ENCODE measurements around the gene COL5A2. TPM values are rescaled to one million over a fixed set of nuclear protein-coding genes. Genes with fewer than 3 reads are reported as not detected.

The COL5A2 gene
- polyA plus RNA-seq = not detected

- Mint-ChIP-seq H3K36me3 (no peaks in the 10 kb centered on the region), H3K27ac (no peak within 1 kb of the TSS), H3K27me3 (peaks cover 6% of the 10 kb centered on the region), H3K9me3 (no peaks in the 10 kb centered on the region), H3K4me3 (no peak within 1 kb of the TSS), H3K4me1 (peaks cover 0 to 4% (median 0%) of the 10 kb centered on the region in 3 donors)
Observed at GRCh38 chr2:189179570-189179950, at the start of gene COL5A2. TSS of gene COL5A2 (minus strand) at chr2:189179761. CDS start at chr2:189179604, 157 bp downstream.

GRCh38 chr2:189226017-189226416, 46.5 kb upstream of the COL5A2 start:
- H3K27me3 Mint-ChIP-seq = no peaks in the 10 kb centered on the region
- H3K9me3 Mint-ChIP-seq = no peaks in the 10 kb centered on the region
- H3K27ac Mint-ChIP-seq = no peak overlapping the region
- no peaks in the 10 kb centered on the region for H3K36me3 Mint-ChIP-seq
- H3K4me1 Mint-ChIP-seq = no peaks in the 10 kb centered on the region
- no peak overlapping the region for H3K4me3 Mint-ChIP-seq

DNA sequence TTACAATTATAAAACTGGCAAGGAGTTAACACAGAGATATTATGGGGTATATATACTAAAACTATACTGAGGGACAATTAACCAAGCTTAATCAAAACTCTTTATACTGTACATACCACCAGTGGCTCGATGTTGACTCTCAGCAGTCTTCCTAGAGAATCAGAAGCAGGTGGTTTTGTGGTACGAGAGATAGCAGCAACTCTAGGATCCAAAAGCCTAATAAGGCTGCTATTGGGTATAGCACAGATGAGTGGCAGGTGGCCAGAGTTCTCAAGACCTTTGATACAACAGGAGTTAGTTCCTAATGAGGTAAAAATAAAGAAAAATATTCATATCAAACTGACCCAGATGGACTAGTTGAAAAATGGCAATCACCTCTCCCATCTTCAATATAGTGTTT, 45.5 kb upstream of the COL5A2 start:
- Mint-ChIP-seq H3K27ac (no peak overlapping the region), H3K27me3 (no peaks in the 10 kb centered on the region), H3K4me3 (no peak overlapping the region), H3K9me3 (no peaks in the 10 kb centered on the region), H3K36me3 (peaks cover 2% of the 10 kb centered on the region), H3K4me1 (no peaks in the 10 kb centered on the region)

GRCh38 chr2:189222468-189223105, 43.0 kb upstream of the COL5A2 start:
- no peaks in the 10 kb centered on the region for H3K27me3 Mint-ChIP-seq
- no peaks in the 10 kb centered on the region for H3K4me1 Mint-ChIP-seq
- no peak overlapping the region for H3K4me3 Mint-ChIP-seq
- H3K36me3 Mint-ChIP-seq = peaks cover 2% of the 10 kb centered on the region
- no peak overlapping the region for H3K27ac Mint-ChIP-seq
- no peaks in the 10 kb centered on the region for H3K9me3 Mint-ChIP-seq

DNA sequence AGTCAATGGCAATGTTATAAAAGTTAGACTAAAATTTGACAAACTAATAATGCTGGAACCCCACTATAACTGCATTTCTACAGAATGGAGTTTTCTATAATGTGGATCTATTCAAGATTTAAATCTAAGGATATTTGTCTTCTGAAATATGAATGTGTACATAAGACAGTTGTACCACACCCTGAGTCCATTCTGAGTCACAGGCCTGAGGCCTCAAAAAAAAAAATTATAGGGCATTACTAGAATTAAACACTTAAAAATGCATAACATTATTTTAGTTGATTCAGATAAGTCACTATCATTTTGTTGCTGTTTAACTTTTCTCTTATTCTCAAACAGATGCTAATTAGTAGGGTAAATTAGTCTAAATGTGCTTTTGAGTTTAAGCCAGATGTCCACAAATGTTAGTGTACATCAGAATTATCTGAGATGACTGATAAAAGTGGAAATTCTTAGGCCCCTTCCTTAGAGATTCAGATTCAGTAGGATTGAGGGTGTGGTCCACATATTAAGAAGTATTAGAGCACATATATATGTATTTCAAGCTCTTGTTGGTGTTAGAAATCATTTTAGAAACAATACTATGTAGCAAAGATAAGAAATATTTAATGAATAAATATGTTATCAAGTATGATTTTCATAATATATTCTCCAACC, 42.4 kb upstream of the COL5A2 start:
- H3K27ac Mint-ChIP-seq = no peak overlapping the region
- H3K9me3 Mint-ChIP-seq = no peaks in the 10 kb centered on the region

GRCh38 chr2:189218236-189218635, 38.7 kb upstream of the COL5A2 start:
- no peak overlapping the region for H3K4me3 Mint-ChIP-seq
- no peaks in the 10 kb centered on the region for H3K9me3 Mint-ChIP-seq
- H3K27me3 Mint-ChIP-seq = no peaks in the 10 kb centered on the region
- H3K27ac Mint-ChIP-seq = no peak overlapping the region
- H3K4me1 Mint-ChIP-seq = no peaks in the 10 kb centered on the region
- H3K36me3 Mint-ChIP-seq = peaks cover 2% of the 10 kb centered on the region

More for the DNA sequence above, 42.4 kb upstream of the COL5A2 start:
- Mint-ChIP-seq H3K4me1 (no peaks in the 10 kb centered on the region), H3K27me3 (no peaks in the 10 kb centered on the region), H3K36me3 (peaks cover 2% of the 10 kb centered on the region), H3K4me3 (no peak overlapping the region)

DNA sequence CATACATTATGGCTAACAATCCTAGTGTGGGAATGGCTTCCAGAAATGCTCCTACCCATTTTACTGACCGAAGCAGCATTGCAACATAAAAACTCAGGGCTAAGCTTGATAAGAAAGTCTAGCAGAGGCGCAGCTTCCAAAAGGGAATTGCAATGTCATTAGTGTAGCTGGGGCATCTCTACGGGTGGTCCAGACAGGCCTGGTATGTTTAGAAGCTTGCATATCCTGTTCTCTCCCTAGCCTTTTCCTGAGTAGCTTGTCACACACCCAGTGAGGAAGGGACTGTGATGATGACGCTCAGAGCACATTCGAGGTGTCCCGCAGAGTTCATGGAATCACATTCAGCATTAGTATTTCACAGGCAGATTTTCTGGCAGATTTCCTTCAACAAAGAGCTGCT, 38.0 kb upstream of the COL5A2 start:
- Mint-ChIP-seq H3K27me3 (no peaks in the 10 kb centered on the region), H3K9me3 (no peaks in the 10 kb centered on the region), H3K36me3 (peaks cover 2% of the 10 kb centered on the region), H3K4me3 (no peak overlapping the region), H3K27ac (no peak overlapping the region), H3K4me1 (no peaks in the 10 kb centered on the region)

- Mint-ChIP-seq H3K4me3 (no peak overlapping the region), H3K27ac (no peak overlapping the region), H3K36me3 (peaks cover 2% of the 10 kb centered on the region), H3K4me1 (no peaks in the 10 kb centered on the region), H3K27me3 (no peaks in the 10 kb centered on the region), H3K9me3 (no peaks in the 10 kb centered on the region)
Observed at GRCh38 chr2:189217051-189217450, 37.5 kb upstream of the COL5A2 start.

- Mint-ChIP-seq H3K36me3 (no peaks in the 10 kb centered on the region), H3K9me3 (no peaks in the 10 kb centered on the region), H3K27me3 (no peaks in the 10 kb centered on the region), H3K27ac (no peak overlapping the region), H3K4me1 (no peaks in the 10 kb centered on the region), H3K4me3 (no peak overlapping the region)
Observed at GRCh38 chr2:189214484-189214883, 34.9 kb upstream of the COL5A2 start.

DNA sequence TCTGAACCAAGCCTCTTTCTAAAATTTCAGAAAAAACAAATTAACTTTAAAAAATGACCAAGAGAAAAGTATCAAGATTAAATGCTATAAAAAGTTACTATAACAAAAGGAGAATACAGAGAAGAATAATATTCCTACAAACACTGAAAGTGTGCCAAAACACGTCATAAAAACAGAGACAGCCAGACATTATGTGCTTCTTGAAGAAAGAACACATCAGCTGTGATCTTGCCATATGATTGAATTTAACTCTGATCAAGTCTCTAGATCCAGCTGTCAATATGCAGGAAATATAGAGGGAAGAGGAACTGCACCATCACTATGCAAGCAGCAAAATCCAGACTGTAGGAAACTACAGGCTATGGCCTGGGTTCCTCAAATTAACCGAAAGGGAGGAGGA, 33.7 kb upstream of the COL5A2 start:
- Mint-ChIP-seq H3K36me3 (no peaks in the 10 kb centered on the region), H3K4me3 (no peak overlapping the region), H3K4me1 (no peaks in the 10 kb centered on the region), H3K27ac (no peak overlapping the region), H3K9me3 (no peaks in the 10 kb centered on the region), H3K27me3 (no peaks in the 10 kb centered on the region)

DNA sequence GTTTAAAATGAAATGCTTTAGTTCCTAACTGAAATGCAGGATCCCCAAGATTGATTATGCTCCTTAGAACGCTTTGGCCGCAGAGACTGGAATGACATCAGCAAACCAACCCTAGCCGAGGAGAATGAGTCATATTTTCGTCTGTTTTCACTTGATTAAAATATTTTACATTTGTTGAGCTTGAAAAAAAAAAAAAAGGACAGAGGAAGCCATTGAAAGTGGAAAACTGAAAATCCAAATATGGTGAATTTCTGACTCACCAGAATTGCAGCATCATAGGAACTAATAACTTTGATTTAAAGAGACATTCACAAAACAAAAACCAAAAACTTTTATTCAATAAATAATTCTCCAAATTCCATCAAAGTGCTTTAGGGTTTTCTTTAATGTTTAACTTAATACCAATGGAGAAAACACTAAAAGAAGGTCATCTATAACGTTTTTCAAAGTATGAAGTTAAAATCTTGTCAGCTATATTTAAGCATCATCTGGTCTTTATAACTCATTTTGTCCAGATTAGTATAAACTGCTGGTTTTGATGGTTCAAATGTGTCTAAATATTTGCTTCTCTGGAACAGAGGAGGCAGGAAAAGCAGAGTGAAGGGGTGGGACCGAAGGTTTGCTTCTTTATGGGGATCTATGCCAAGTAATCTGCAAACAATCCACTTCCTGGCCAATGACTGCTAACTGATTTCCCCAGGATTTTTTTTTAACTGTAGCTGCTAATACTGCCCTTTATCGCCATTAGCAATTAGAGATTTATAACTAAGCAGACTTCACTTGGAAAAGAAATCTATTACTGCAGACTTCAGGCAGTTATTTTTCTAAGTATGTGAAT, 30.9 kb upstream of the COL5A2 start:
- no peaks in the 10 kb centered on the region for H3K4me1 Mint-ChIP-seq
- H3K9me3 Mint-ChIP-seq = no peaks in the 10 kb centered on the region
- H3K4me3 Mint-ChIP-seq = no peak overlapping the region
- no peaks in the 10 kb centered on the region for H3K36me3 Mint-ChIP-seq
- H3K27ac Mint-ChIP-seq = no peak overlapping the region
- H3K27me3 Mint-ChIP-seq = no peaks in the 10 kb centered on the region

GRCh38 chr2:189208254-189208653, 28.7 kb upstream of the COL5A2 start:
- Mint-ChIP-seq H3K4me1 (no peaks in the 10 kb centered on the region), H3K9me3 (no peaks in the 10 kb centered on the region), H3K4me3 (no peak overlapping the region), H3K36me3 (no peaks in the 10 kb centered on the region), H3K27me3 (no peaks in the 10 kb centered on the region), H3K27ac (no peak overlapping the region)

DNA sequence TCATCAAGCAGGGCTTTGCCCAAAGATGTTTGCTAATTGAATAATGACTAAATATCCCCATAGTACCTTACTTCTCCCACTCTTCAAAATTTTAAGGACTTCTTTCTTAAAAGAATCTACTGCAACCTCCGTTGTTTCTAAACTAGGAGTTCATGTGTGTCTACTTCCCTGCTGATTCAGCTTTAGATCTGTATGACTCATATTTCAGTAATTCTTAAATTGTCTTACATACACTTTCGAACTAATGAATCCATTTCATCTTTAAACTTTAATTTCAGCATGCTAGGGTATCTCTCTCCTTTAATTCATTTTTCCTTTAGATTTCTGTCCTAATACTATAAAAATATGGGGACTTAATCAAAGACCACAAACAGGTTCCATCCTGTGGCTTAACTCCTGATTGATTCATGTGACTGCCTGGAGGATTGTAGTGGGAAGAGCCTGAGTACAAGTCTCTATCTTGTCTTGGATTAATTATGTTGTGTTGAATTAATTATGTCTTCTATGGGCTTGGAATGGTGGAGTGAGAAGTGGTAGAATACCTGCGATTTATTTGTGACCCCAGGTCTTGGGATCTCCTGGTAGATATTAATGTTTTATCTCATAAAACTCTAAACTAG, 24.9 kb upstream of the COL5A2 start:
- H3K27ac Mint-ChIP-seq = no peak overlapping the region
- no peaks in the 10 kb centered on the region for H3K27me3 Mint-ChIP-seq
- no peak overlapping the region for H3K4me3 Mint-ChIP-seq
- no peaks in the 10 kb centered on the region for H3K9me3 Mint-ChIP-seq
- no peaks in the 10 kb centered on the region for H3K36me3 Mint-ChIP-seq
- no peaks in the 10 kb centered on the region for H3K4me1 Mint-ChIP-seq

GRCh38 chr2:189203177-189203799, 23.7 kb upstream of the COL5A2 start:
- Mint-ChIP-seq H3K4me1 (no peaks in the 10 kb centered on the region), H3K9me3 (no peaks in the 10 kb centered on the region), H3K27ac (no peak overlapping the region), H3K36me3 (no peaks in the 10 kb centered on the region), H3K27me3 (no peaks in the 10 kb centered on the region), H3K4me3 (no peak overlapping the region)

DNA sequence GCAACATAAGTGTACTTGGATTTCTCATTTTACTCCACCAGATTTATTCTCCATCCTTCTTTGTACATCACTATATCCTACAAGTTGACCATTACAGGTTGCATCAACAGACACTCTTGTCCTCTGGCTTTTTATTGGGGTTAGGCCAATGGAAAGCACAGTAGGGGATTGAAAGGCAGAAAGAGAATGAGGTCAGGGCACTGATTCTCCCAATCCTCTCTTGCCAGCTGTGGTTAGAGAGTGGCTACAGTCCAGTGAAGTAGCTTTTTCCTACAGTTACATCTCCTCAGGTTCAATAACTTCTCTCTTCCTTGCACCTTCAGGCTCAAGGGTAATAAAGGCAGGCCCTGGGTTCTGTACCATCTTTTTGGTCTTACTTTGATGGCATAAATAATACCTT, 20.2 kb upstream of the COL5A2 start:
- Mint-ChIP-seq H3K9me3 (peaks cover 0 to 4% (median 4%) of the 10 kb centered on the region in 3 donors), H3K27me3 (no peaks in the 10 kb centered on the region), H3K36me3 (no peaks in the 10 kb centered on the region), H3K4me3 (no peak overlapping the region), H3K27ac (no peak overlapping the region), H3K4me1 (no peaks in the 10 kb centered on the region)

Data from IgD-negative memory B cell (primary cell).